ENCODE measurements around the gene ELK4.

The ELK4 gene

GRCh38 chr1:205576805-205577761, 54.7 kb downstream of the ELK4 start:
- no peaks in the 10 kb centered on the region for H3K9me3 ChIP-seq
- TF ChIP-seq, protein P1, sequence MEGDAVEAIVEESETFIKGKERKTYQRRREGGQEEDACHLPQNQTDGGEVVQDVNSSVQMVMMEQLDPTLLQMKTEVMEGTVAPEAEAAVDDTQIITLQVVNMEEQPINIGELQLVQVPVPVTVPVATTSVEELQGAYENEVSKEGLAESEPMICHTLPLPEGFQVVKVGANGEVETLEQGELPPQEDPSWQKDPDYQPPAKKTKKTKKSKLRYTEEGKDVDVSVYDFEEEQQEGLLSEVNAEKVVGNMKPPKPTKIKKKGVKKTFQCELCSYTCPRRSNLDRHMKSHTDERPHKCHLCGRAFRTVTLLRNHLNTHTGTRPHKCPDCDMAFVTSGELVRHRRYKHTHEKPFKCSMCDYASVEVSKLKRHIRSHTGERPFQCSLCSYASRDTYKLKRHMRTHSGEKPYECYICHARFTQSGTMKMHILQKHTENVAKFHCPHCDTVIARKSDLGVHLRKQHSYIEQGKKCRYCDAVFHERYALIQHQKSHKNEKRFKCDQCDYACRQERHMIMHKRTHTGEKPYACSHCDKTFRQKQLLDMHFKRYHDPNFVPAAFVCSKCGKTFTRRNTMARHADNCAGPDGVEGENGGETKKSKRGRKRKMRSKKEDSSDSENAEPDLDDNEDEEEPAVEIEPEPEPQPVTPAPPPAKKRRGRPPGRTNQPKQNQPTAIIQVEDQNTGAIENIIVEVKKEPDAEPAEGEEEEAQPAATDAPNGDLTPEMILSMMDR (IDR thresholded peaks at IDR 0.05) = no peak
- no peak overlapping the region for H3K4me3 ChIP-seq (ENCODE audit: low read depth in 1 of 2, low read length in 1 of 2)
- H3K4me1 ChIP-seq (ENCODE audit: control insufficient read depth in 1 of 2, insufficient read depth in 1 of 2, low read depth in 1 of 2, low read length in 1 of 2) = no peaks in the 10 kb centered on the region
- H3K27ac ChIP-seq = no peak overlapping the region
- no peaks in the 10 kb centered on the region for H3K36me3 ChIP-seq
- peaks cover 90% of the 10 kb centered on the region for H3K27me3 ChIP-seq

DNA sequence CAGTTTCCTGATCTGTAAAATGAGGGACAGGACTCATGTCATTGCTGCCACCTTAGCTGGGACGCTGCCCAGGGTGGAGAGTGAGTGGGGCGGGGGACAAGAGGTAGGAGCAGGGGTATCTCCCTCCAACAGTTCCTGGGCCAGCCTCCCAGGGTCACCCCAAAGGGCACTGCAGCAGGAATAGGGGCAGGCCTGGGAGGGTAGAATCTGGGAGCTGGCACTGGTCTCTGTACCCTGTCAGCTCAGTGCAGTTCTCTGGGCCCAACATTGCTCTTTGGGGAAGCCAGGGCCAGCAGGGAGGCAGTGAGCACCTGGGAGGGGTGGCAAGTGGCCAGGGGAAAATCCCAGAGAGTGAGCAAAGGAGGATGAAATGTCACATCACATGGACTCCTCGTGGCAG, 55.8 kb downstream of the ELK4 start:
- H3K27ac ChIP-seq = no peak overlapping the region
- H3K27me3 ChIP-seq = peaks cover 90% of the 10 kb centered on the region
- H3K9me3 ChIP-seq = no peaks in the 10 kb centered on the region
- H3K4me1 ChIP-seq (ENCODE audit: control insufficient read depth in 1 of 2, insufficient read depth in 1 of 2, low read depth in 1 of 2, low read length in 1 of 2) = no peaks in the 10 kb centered on the region
- TF ChIP-seq, protein P1 (IDR thresholded peaks at IDR 0.05) = no peak
- H3K4me3 ChIP-seq (ENCODE audit: low read depth in 1 of 2, low read length in 1 of 2) = no peak overlapping the region
- no peaks in the 10 kb centered on the region for H3K36me3 ChIP-seq

- Histone ChIP-seq H3K4me3 (ENCODE audit: low read depth in 1 of 2, low read length in 1 of 2) (no peak overlapping the region), H3K27me3 (peaks cover 90% of the 10 kb centered on the region), H3K9me3 (no peaks in the 10 kb centered on the region), H3K36me3 (no peaks in the 10 kb centered on the region), H3K27ac (no peak overlapping the region), H3K4me1 (ENCODE audit: control insufficient read depth in 1 of 2, insufficient read depth in 1 of 2, low read depth in 1 of 2, low read length in 1 of 2) (no peaks in the 10 kb centered on the region)
- TF ChIP-seq, protein P1 (IDR thresholded peaks at IDR 0.05) = no peak
Observed at GRCh38 chr1:205575294-205575885, 56.4 kb downstream of the ELK4 start.

DNA sequence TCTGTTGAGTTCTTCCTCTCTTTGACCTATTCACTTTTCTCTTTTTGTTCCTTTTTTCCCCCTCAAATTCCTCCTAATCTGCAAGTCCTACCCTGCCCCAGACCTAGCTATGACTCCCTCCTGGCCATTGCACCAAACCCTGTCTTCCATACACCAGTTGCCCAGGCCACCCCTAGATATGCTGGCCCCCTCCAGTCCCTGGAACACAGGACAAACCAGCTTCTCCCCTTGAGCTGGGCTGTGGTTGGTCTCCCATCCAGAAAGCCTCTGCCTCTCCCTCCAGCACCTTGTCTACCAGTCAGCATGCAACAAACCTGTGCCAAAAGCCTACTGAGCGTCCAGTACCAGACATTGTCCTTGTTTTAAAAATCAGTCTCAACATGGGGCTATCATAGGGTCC, 59.4 kb downstream of the ELK4 start:
- Histone ChIP-seq H3K4me3 (ENCODE audit: low read depth in 1 of 2, low read length in 1 of 2) (no peak overlapping the region), H3K27ac (no peak overlapping the region), H3K9me3 (no peaks in the 10 kb centered on the region), H3K4me1 (ENCODE audit: control insufficient read depth in 1 of 2, insufficient read depth in 1 of 2, low read depth in 1 of 2, low read length in 1 of 2) (no peaks in the 10 kb centered on the region), H3K27me3 (peaks cover 90% of the 10 kb centered on the region), H3K36me3 (no peaks in the 10 kb centered on the region)
- TF ChIP-seq, protein P1 (IDR thresholded peaks at IDR 0.05) = no peak

DNA sequence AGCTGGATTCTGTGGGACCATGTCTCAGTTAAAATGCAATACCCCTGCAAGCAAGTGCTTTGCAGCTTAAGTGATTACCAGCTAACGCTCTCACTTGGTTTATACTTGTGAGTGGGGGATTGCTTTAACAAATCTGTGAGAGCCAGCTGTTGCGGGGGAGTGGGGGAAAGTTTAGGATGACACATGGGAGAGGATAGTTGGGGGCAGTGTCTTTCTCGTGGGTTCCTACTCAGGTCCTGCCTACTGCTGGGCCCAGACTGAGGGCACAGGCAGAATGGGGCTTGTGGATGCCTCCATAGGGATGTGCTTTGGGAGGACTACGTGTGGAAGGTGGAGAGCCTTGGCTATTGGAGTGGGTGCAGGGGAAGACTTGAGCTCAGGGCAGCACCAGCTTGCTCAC, 60.1 kb downstream of the ELK4 start:
- TF ChIP-seq, protein P1 (IDR thresholded peaks at IDR 0.05) = no peak
- Histone ChIP-seq H3K9me3 (no peaks in the 10 kb centered on the region), H3K27ac (no peak overlapping the region), H3K36me3 (no peaks in the 10 kb centered on the region), H3K27me3 (peaks cover 90% of the 10 kb centered on the region), H3K4me1 (ENCODE audit: control insufficient read depth in 1 of 2, insufficient read depth in 1 of 2, low read depth in 1 of 2, low read length in 1 of 2) (no peaks in the 10 kb centered on the region), H3K4me3 (ENCODE audit: low read depth in 1 of 2, low read length in 1 of 2) (no peak overlapping the region)

All from neutrophil (primary cell).